ENCODE data around the gene THSD8.

THSD8 gene

DNA sequence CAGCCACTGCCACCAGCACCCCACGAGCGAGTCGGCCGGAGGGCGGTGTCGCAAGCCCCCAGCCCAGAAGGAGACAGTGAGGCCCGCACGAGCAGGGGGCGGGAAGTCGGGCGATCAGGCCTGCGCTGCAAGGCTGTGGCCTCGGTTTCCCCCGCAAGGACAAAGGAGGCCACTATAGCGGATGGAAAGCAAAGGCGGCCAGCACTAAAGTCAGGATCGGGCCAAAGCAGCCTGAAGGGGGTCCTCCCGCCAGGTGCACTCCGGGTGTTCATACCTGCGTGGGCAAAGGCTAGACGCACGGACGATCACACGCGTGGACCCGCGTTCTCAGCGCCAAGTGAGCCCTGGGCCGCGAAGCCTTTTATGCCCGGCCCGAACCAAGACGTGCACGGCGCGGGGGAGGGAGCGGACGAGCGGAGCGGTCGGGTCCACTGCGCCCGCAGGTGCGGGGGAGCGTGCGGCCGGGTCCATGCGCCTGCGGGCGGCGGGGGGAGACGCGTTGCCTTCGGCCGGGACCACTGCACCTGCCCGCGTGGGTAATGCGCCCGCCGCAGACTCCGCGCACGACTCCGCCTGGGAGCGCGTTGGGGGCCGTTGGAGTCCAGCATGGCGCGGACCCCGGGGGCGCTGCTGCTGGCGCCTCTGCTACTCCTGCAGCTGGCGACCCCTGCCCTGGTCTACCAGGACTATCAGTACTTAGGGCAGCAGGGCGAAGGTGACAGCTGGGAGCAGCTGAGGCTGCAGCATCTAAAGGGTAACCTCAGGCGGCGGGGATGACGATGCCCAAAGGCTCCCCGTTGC lies at the start of gene THSD8, which contains the start of gene PRDX2:
TSS of gene THSD8 (plus strand) at position 604 of the 801 bp plus-strand sequence. CDS start at position 607, 3 bp downstream.
TSS of gene PRDX2 (minus strand) at position 335 of the 801 bp plus-strand sequence. CDS start 539 bp downstream, outside the sequence.
- in situ Hi-C loops (cut with MboI; ENCODE audit: low sequenced_read_pairs) = no loop called here

DNA sequence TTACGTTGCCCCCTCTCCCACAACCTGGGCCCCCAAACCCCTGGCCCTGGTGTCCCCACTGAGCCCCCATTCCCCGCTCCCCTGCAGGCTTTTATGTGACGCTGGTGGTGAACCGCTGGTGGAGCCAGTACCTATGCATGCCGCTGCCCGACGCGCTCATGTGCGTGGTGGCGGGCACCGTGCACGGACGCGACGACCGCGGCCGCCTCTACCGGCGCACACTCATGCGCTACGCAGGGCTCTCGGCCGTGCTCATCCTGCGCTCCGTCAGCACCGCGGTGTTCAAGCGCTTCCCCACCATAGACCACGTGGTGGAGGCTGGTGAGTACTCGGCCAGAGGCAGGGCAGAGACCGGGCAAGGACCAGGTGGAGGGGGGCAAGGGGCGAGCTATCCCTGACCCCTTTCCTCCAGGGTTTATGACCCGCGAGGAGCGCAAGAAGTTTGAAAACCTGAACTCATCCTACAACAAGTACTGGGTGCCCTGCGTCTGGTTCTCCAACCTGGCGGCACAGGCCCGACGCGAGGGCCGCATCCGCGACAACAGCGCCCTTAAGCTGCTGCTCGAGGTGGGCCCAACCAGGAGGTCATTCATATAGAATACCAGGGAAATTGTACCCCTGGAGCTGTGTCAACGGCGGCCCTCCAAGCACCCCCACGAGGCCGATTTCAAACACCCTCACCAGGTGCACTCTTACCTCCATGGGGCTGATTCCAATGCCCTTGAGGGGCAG lies 47.2 kb upstream of the THSD8 start:
- in situ Hi-C loops (cut with MboI; ENCODE audit: low sequenced_read_pairs) = no loop called here

DNA sequence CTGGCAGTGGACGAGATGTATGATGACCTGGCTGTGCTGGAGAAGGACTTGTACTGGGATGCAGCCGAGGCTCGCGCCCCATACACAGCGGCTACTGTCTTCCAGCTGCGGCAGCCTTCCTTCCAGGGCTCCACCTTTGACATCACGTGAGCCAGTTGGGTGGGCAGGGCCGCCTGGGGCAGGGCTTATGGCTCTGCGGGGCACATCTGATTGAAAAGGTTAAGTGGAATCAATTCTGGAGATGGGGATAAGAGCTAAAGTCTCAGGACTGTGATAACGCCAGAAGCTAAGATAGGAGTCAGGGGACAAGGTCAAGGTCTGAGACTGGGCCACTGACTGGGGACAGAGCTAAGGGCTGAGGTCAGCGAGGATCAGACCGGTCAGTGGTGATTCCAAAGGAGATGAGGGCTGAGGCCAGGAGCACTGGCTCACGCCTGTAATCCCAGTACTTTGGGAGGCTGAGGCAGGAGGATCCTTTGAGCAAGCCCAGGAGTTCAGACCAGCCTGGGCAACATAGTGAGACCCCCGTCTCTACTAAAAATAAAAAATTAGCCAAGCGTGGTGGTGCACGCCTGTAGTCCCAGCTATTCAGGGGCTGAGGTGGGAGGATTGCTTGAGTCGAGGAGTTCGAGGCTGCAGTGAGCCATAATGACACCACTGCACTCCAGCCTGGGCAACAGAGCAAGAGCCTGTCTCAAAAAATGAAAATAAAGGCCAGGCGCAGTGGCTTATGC lies 45.6 kb upstream of the THSD8 start:
- in situ Hi-C loops (cut with MboI; ENCODE audit: low sequenced_read_pairs) = no loop called here

DNA sequence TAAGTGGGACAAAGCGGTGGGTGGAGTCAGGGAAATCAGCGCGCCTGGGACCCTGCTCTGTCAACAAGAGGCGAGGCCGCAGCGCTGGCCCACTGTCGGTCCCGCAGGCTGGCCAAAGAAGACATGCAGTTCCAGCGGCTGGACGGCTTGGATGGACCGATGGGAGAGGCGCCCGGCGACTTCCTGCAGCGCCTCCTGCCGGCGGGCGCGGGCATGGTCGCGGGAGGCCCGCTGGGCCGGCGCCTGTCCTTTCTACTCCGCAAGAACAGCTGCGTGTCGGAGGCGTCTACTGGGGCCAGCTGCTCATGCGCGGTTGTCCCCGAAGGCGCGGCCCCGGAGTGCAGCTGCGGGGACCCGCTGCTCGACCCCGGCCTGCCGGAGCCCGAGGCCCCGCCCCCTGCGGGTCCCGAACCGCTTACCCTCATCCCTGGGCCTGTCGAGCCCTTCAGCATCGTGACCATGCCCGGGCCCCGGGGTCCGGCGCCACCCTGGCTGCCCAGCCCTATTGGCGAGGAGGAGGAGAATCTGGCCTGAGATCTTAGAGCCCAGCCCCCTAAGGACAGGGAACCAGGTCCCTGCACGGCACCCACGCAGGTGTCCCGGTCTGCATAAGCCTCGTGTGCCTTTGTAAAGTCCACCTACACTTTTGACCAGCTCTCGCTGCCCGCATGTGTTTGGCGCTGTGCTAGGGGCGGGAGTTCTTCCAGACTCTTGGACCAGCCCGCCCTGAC lies 44.2 kb upstream of the THSD8 start:
- in situ Hi-C loops (cut with MboI; ENCODE audit: low sequenced_read_pairs) = no loop called here

DNA sequence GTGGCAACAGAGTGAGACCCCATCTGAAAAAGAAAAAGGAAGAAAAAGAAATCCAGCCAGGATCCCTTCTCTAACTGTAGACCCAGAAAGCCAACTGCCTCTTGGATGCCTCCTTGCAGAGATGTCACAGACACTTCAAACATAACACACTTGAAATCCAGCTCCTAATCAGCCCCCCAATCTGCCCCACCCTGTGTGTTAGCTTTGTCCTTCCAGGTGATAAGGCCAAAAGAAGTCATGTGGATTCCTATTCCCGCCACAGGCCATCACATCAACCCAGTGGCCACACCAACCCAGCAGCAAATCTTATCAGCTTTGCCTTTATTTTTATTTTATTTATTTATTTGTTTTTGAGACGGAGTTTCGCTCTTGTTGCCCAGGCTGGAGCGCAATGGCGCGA lies 42.2 kb upstream of the THSD8 start:
- in situ Hi-C loops (cut with MboI; ENCODE audit: low sequenced_read_pairs) = no loop called here

DNA sequence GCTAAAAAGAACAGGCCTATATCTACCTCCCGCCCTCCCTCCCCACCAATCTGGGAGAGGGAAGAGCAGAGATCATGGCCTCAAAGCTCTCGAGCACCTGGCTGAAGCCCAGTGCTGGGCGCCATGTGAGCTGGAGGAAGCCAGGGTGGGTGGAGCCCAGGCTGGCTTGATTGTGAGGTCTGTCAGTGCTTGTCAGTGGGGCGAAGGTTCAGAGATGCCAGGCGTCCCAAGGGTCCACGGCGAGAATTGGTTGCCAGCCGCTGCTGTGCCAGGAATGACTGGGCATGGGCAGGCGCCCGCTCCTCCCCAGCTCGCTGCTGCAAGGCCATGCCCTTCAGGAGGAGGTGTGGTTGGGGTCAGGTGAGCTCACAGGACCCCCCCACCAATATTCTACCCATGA lies 38.8 kb upstream of the THSD8 start:
- in situ Hi-C loops (cut with MboI; ENCODE audit: low sequenced_read_pairs) = no loop called here

DNA sequence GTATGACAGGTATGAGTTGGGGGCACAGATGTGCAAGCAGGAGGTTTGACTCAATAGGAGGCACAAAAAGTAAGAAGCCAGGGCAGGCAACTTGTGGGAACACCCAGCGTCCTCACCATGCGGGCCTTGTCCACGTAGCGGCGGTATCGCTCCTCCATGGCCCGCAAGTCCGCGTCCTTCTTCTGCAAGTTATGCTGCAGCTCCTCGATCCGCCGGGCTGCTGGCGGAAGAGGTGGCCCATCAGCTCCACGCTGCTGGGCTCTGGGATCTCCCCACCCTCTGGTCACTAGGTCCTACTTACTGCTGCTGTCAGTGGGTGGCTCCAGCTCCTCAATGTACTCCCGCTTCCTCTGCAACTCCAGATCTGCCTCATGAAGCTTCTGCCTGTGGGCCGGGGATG lies 37.2 kb upstream of the THSD8 start:
- in situ Hi-C loops (cut with MboI; ENCODE audit: low sequenced_read_pairs) = loop anchor here (5.0 kb wide), 1 partner anchor 43 kb away; the partner anchor contains the start of gene RNASEH2A

DNA sequence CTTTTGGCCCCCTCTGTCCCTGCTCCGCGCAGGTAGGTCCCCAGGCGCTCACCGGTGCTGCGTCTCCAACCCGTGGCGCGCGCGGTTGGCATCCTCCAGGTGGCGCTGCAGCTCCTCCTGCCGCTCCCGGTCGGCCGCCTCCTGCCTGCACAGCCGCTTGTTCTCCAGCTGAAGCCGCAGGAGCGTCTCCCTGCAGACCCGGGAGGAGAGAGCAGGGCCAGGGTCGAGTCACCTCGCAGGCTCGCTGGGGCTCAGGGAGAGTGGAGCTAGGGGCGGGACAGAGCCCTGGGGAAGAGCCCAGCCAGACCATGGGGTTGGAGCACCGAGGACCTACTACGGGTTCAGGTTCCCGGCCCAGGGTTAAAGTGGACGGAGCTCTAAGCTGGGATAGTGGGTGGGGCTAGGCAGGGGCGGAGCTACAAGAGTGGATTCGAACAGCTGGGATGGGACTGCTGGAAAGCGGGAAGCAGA lies 35.8 kb upstream of the THSD8 start:
- in situ Hi-C loops (cut with MboI; ENCODE audit: low sequenced_read_pairs) = loop anchor here (5.0 kb wide), 1 partner anchor 41 kb away; the partner anchor contains the start of gene RNASEH2A

DNA sequence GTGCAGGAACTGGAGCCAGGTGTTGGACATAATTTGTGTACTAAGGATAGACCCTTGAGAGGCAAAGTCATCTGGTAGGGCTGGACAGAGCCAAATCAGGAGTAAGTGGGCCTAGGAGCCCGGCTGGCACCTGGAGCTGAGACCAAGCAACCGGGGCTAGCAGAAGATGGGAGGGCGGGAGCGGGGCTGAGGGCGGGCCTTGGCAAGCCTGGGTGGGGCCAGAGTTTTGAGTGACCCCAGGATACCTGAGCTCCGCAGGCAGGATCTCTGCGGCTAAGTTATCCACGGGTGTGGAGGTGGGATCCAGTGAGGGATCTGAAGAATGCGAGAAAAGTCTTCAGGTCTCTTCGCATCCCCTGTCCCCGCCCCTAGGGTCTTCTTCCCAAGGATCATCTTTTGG lies 34.7 kb upstream of the THSD8 start:
- in situ Hi-C loops (cut with MboI; ENCODE audit: low sequenced_read_pairs) = loop anchor here (5.0 kb wide), 1 partner anchor 40 kb away; the partner anchor contains the start of gene RNASEH2A

DNA sequence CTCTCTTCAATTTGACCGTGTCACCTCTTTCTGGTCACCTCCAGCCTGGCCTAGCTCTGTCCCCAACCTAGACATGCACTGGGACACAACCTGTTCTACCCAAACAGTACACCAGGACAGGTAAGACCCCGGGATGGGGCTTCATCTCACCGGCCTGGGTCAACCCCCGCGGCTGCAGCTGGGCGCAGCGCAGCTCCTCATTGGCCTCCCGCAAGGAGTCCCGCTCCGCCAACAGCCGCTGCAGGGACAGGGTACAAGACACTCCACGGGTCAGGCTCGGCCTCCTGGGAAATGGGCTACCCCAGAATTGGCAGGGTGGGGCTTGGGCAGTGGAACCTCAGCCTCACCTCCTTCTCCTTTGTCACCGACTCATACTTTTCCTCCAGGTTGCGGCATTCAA lies 34.2 kb upstream of the THSD8 start:
- in situ Hi-C loops (cut with MboI; ENCODE audit: low sequenced_read_pairs) = loop anchor here (5.0 kb wide), 1 partner anchor 40 kb away; the partner anchor contains the start of gene RNASEH2A

DNA sequence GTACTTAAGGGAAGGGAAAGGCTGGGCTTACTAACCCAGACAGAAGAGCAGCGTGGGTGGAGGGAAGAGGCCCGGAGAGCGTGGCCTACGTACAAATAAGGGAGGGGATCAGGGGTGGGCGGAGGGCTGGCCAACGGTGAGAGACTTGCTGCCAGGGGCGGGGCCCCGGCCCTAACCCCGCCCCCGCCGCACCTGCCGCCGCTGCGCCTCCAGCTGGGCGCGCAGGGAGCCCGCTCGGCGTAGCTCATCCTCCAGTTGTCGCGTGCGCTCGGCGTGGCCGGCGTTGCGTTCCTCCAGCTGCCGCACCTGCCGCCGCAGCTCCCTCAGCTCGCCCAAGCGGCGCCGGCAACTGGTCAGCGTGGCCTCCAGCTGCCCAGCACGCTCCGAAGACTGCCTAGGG lies 32.2 kb upstream of the THSD8 start:
- in situ Hi-C loops (cut with MboI; ENCODE audit: low sequenced_read_pairs) = loop anchor here (5.0 kb wide), 1 partner anchor 38 kb away; the partner anchor contains the start of gene RNASEH2A

DNA sequence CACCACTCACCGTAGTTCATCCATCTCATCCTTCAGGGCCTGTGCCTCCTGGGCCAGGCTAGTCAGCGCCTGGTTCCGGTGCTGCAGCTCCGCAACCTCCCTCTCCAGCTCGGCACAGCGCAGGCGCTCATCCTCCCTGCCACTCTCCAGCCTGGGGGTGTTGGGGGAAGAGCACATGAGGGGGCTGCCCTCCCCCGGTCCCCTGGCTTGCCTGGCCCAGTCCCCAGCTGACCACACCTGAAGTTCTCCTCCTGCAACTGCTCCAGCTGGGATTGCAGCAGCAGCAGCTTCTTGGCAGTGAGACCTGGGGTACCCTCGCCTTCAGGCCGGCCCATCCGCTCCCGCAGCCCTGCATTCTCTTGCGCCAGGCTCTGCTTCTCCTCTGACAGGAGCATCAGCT lies 30.9 kb upstream of the THSD8 start:
- in situ Hi-C loops (cut with MboI; ENCODE audit: low sequenced_read_pairs) = no loop called here

DNA sequence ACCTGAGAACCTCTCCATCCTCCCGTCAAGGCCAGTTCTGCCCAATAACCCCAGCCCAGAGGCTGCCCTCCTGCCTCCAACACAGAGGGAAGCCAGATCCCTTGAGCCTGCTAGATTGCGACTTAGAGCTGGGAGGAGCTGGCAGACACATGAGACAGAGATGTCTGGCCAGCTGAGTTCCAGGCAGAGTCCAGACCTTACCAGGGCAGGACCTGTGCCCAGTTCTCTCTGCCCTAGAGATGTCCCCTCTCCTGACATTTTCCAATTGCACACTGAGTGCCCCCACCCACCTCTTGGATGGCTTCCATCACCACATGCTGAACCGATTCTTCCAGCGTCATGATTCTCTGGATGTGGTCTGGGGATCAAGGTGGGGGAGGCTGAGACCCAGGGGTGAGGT lies 29.5 kb upstream of the THSD8 start:
- in situ Hi-C loops (cut with MboI; ENCODE audit: low sequenced_read_pairs) = no loop called here

DNA sequence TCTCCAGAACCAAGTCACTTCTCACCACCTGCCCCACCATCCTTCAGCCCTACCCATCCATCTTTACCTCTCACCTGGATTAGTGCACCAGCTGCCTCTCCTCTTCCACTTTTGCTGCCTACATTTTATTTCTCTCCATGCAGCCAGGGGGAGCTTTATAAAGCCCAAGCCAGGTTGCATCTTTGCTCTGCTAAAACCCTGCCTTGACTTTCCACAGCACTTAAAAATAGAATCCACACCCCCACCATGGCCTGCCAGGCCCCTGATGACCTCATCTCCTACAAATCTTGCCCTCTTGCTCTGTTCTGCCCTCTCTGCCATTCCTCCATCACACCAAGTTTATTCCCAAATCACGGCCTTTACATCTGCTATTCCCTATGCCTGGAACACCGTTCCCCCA lies 28.3 kb upstream of the THSD8 start:
- in situ Hi-C loops (cut with MboI; ENCODE audit: low sequenced_read_pairs) = no loop called here

DNA sequence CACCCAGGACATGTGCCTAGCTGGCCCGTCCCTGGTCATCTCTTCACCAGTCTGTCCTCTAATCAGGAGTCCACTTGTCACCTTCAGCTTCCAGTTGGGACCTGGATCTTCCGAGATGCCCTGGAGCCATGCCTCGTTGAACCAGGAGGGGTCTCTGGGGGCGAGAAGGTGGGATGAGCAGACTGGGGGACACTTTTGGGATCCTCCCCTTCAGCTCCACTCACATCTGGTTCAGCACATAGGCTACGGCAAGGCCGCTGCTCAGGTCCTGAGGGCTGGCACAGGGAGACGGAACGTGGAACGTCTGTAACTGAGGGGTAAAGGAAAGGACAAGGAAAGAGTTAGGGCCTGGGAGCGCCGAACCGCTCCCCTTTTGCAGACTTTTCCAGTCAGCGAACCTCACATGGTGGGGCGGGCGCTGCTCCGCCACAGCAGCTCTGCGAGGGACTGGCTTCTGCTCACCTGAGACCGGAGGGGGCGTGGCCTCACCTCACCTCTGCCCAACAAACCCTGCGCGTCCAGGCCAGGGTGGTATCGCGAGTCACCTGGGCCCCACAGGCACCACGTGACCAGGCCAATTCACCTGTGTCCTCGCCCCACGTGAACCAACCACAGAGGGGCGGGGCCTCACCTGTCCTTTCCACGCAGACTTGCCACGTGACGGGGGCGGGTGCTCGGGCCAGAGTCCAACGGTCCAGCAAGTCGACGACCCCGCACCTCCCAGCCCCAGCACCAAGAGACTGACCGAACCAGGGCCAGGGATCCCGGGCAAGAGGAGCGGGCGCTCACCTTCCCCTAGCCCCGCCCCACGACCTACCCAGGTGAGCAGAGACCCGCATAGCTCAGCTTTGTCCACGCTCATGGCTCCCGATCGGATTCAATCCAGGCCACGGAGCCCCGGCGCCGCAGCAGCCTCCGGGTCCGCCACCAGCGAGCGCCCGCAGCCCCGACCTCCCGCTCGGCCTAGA lies 27.0 kb upstream of the THSD8 start, which contains the start of gene HOOK2:
TSS of gene HOOK2 (minus strand) at position 965 of the 968 bp plus-strand sequence. CDS start at position 862, 103 bp downstream.
- in situ Hi-C loops (cut with MboI; ENCODE audit: low sequenced_read_pairs) = no loop called here

DNA sequence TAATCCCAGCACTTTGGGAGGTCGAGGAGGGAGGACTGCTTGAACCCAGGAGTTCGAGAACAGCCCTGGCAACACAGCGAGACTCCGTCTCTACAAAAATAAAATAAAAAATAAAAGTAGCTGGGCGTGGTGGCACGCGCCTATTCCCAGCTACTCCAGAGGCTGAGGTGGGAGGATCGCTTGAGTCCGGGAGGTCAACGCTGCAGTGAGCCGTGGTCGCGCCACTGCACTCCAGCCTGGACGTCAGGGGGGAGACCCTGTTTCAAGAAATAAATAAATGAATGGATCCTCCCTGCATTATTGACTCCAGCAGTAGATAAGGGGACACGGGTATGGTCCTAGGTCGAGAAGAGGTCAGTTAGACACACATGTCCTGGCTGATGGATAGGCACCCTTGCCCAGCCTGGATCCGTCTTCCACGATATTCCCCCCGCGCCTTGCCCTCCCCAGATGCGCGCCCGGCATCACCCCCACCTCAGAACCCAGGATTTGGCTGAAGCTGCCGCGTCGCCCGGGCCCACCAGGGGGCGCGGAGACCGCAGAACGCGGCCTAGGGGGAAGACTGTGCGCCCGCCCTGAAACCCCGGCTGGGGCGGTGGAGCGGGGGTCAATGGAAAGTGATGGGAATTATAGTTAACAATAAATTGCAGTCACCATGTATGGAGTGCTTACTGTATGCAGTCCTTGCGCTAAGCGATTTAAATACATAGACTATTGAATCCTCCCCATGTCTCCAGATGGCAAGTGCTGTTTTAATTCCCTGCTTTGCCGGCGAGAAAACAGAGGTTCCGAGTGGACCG lies 24.5 kb upstream of the THSD8 start:
- in situ Hi-C loops (cut with MboI; ENCODE audit: low sequenced_read_pairs) = no loop called here

DNA sequence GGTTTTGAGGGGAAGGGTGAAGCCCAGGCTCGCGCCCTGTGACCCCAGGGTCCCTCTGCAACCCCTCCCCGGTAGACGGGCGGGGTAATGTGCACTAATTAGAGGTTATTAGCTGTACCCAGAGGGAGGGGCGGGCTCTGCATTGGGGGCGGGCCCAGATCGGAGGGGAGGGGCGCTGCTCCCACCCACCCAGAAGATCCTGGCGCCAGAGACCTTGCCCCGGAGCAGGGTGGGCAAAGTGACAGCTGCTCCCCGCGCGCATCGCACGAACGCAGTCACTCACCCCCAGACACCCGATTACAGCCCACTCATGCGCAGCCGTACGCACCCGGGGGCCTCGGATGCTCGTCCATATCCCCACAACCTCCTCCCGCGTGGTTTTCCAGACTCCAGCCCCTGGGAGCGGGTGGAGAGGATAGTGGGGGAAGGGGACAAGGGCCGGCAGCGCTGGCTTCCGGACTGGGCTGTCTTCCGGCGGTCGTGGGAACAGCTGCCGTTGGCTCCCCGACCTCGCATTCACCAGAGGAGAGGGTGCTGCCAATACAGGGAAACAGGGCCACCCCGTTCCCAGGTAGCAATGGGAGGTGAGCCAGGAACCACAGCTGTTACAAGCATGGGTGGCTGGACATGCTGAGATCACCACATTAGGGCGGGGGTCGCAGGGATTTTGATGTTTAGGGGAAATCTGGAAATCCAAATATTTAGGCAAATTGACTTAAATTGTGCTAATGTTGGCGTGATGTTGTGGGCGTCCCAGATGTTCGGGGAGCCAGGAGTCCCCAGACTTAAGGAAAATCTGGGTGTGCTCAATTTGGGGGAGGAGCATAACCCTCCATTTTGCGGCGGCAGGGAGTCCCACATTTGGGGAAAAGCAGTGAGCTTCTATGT lies 23.6 kb upstream of the THSD8 start:
- in situ Hi-C loops (cut with MboI; ENCODE audit: low sequenced_read_pairs) = no loop called here
